HG03097 (cell line): Measurements from ENCODE around the gene LAMTOR1.

Experiments used
- ATAC-seq: cut with Tn5 transposase; IDR thresholded peaks from one replicate; pipeline ENCODE4 v1.9.1; 2021; ENCODE audit not compliant: unreplicated experiment, low FRiP score

LAMTOR1 gene

GRCh38 chr11:72083414-72083813, 19.7 kb downstream of the LAMTOR1 start:
- ATAC-seq = no peak

- ATAC-seq = no peak
These were observed 21.2 kb downstream of the LAMTOR1 start for GRCh38 chr11:72081821-72082453.

- no peak for ATAC-seq
These were observed 21.9 kb downstream of the LAMTOR1 start for GRCh38 chr11:72081184-72081644.

GRCh38 chr11:72080326-72081183, 22.5 kb downstream of the LAMTOR1 start, which contains the start of the genes LRRC51 and NUMA1:
Gene LRRC51, plus strand, starts transcription at chr11:72080850. Its CDS starts 8,234 bp downstream, at chr11:72089084.
Gene NUMA1, minus strand, starts transcription at chr11:72080542. Its CDS starts 44,599 bp downstream, at chr11:72035943.
- ATAC-seq = peak; percentile 89

- ATAC-seq = no peak
These were observed 23.2 kb downstream of the LAMTOR1 start for GRCh38 chr11:72079819-72080325.

- ATAC-seq = no peak
These were observed 24.6 kb downstream of the LAMTOR1 start for GRCh38 chr11:72078477-72078876.

GRCh38 chr11:72075756-72076155, 27.3 kb downstream of the LAMTOR1 start:
- no peak for ATAC-seq

GRCh38 chr11:72075109-72075508, 28.0 kb downstream of the LAMTOR1 start:
- no peak for ATAC-seq

GRCh38 chr11:72072348-72072747, 30.7 kb downstream of the LAMTOR1 start:
- ATAC-seq = no peak

- no peak for ATAC-seq
These were observed 32.6 kb downstream of the LAMTOR1 start for GRCh38 chr11:72070491-72070890.

GRCh38 chr11:72069787-72070251, 33.3 kb downstream of the LAMTOR1 start:
- ATAC-seq = no peak

GRCh38 chr11:72069200-72069599, 33.9 kb downstream of the LAMTOR1 start:
- ATAC-seq = no peak

GRCh38 chr11:72067676-72068075, 35.4 kb downstream of the LAMTOR1 start:
- ATAC-seq = no peak

GRCh38 chr11:72067266-72067665, 35.8 kb downstream of the LAMTOR1 start:
- ATAC-seq = no peak

- ATAC-seq = no peak
These were observed 36.2 kb downstream of the LAMTOR1 start for GRCh38 chr11:72066855-72067254.

- ATAC-seq = no peak
These were observed 41.2 kb downstream of the LAMTOR1 start for GRCh38 chr11:72061739-72062396.

GRCh38 chr11:72058416-72059034, 44.6 kb downstream of the LAMTOR1 start:
- ATAC-seq = no peak

- ATAC-seq = no peak
These were observed 54.2 kb downstream of the LAMTOR1 start for GRCh38 chr11:72048766-72049460.
